NT2/D1 (cell line): ENCODE measurements around the gene ASNSD1.

Source experiments
- SUZ12 ChIP-seq: IDR thresholded peaks from 2 replicates; pipeline ENCODE4 v1.6.1; 2011; ENCODE audit not compliant: insufficient read length, insufficient read depth; ENCODE audit errors: extremely low read depth
- YY1 ChIP-seq: IDR thresholded peaks from 2 replicates; pipeline ENCODE4 v1.6.1; 2011; ENCODE audit not compliant: insufficient read length, insufficient read depth
- ZNF274 ChIP-seq: IDR thresholded peaks from 2 replicates; pipeline ENCODE4 v1.6.1; 2011; ENCODE audit warnings: mild to moderate bottlenecking, low read depth, low read length

- no peak for TF ChIP-seq SUZ12
- no peak for TF ChIP-seq ZNF274
- TF ChIP-seq YY1 = no peak
Observed at GRCh38 chr2:189683348-189683747, 22.1 kb downstream of the ASNSD1 start.
